GM12873 (cell line): ENCODE data around the gene TIMM44.

Source experiments
- CTCF ChIP-seq: IDR thresholded peaks from 2 replicates; pipeline ENCODE4 v1.5.1; 2012; ENCODE audit warnings: low read depth, mild to moderate bottlenecking, moderate library complexity, low read length, control low read depth; ENCODE audit not compliant: insufficient read depth; ENCODE audit errors: missing control alignments

The TIMM44 gene

DNA sequence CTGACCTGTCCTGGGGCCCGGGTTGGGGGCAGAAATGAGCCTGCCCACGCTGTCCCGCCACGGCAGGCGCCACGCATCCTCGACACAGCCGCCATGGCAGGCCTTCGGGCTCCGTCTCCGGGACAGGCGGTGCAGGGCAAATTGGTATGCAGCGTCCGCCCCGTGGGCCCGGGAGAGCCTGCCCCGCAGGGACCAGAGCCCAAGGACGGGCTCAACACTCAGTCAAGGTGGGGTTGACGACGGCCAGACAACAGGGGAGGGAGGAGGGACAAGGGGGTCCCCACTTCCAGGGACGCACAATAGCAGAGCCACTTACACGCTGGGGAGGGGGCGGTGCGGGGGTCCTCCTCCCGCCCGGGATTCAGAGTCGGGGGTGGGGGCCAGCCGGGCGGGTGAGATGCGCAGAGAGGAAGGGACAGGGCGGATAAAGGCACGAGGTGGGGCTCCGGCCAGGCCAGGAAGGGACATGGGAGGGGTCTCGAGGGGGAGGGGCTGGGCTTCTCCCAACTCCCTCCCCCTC is 18.8 kb downstream of the TIMM44 start:
- TF ChIP-seq CTCF, result no peak

DNA sequence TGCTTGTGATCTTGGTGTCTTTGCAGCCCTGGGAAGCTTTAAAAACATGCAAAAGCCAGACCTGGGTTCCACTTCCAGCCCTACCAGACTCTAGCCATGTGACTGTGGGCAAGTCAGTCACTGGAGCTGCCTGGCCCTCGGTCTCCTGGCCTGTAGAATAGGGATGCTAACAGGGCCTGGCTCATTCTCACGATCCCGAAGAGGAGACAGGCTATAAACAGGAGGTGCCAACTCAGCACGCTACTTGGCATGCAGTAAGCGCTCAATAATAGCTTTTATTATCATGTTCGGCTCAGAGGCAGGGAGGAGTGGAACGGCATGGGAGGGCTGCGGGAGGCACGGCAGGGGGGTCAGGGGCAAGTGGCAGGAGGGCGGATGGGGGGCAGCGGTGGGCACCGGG is 19.2 kb downstream of the TIMM44 start:
- TF ChIP-seq CTCF, result no peak

GRCh38 chr19:7923295-7924191 is 19.9 kb downstream of the TIMM44 start:
- no peak for TF ChIP-seq CTCF

DNA sequence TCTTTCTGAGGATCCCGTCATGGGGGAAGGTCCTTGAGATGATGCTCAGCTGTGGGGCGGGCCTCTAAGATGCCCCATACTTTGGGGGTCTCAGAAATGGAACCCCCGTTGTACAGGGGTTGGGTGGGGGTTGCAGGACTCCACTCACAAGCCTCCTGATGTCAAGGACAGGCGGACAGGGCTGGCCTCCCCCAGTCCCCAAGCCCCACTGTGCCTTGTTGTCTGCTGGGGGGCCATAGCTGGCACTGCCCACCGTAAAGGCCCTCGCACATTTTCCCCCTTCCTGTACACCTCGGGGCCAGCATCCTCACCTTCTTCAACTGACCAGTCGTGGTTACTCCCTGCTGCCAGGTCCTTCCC is 20.6 kb downstream of the TIMM44 start:
- no peak for TF ChIP-seq CTCF

GRCh38 chr19:7921967-7922835 is 21.3 kb downstream of the TIMM44 start:
- no peak for TF ChIP-seq CTCF

DNA sequence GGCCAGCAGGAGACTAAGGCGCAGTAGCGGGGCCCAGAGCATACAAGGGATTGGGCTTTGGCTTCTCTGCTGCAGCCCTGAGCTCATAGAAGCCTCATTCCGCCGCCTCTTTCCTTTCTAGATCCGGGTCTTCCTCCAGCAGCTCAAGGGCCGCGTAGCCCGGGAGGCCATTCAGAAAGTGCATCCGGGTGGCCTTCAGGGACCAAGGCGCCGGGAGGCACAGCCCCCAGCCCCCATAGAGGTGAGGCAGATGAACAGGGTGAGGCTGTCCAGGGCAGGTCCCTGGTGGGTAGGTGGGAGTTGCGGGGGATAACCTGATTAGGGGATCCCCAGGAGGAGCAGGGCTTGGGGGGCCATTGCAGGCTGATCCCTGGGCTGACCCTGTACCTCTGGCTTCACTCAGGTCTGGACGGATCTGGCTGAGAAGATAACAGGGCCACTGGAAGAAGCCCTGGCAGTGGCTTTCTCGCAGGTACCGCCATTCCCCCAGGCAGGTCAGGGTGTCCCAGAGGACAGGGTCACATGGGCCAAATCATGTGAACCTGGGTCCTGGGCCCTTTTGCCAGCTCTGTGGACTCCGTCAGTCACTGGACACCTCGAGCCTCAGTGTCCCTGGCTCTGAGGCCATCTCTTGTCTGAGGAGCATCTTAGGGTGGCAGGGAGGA is 22.0 kb downstream of the TIMM44 start:
- no peak for TF ChIP-seq CTCF
